ENCODE measurements around the gene INO80B.
"Not testable (repeated sequence)": the region's sequence is repeated elsewhere in the genome, so short reads cannot be mapped to it uniquely, and the experiment has no call there.

INO80B gene

DNA sequence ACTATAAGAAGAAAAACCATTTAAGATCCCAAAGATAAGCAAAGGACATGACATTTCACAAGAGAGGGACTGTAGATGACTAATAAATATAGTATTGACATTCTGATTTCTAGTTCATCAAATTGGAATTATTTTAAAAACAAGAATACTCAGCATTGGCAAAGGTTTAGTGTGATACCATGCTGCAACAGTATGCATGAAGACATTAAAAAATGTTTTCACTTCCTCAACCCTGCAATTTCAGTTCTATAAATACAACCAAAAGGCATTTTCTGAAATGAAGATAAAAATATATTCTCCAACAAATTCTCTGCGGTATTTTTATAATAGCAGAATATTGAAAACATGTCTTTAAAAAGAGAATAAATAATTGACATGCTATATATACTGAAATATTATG, 35.5 kb upstream of the INO80B start:
- Histone ChIP-seq H3K4me3 (replicated peaks; ENCODE audit: insufficient read depth, low read length) (no peak overlapping the region), H3K27ac (replicated peaks) (no peak overlapping the region), H3K27me3 (ENCODE audit: insufficient read depth, poor library complexity, severe bottlenecking) (peaks cover 24% of the 10 kb centered on the region)
- no peak for DNase-seq (ENCODE audit: low read depth in 1 of 2, low spot score in 1 of 2)
- no peak for TF ChIP-seq SPI1 (IDR thresholded peaks at IDR 0.05; ENCODE audit: borderline replicate concordance, low read depth)
- no peak for TF ChIP-seq GABPA (IDR thresholded peaks at IDR 0.05; ENCODE audit: low read depth)
- no peak for TF ChIP-seq REST (IDR thresholded peaks at IDR 0.05; ENCODE audit: insufficient replicate concordance, low read depth)
- TF ChIP-seq CTCF (IDR thresholded peaks at IDR 0.05; ENCODE audit: insufficient read depth, low read length) = no peak
- TF ChIP-seq POLR2AphosphoS5 (IDR thresholded peaks at IDR 0.05; ENCODE audit: low read depth) = no peak

DNA sequence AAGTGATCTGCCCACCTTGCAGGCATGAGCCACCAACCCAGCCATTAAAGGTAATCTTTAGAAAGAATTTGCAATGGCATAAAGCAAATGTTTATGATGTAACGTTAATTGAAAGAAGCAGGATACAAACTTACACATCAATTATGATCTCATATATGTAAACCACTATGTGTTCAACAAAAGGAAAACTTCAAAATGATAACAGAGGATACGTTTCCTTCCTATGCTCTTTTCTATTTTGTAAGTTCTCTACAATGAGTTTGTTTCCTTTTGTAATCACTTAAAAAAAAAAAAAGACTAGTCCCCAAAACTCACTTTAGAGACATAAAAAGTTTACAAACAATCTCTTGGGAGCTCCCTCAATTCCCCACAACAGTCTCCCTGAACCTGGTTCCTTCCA, 34.9 kb upstream of the INO80B start:
- Histone ChIP-seq H3K4me3 (replicated peaks; ENCODE audit: insufficient read depth, low read length) (no peak overlapping the region), H3K27me3 (ENCODE audit: insufficient read depth, poor library complexity, severe bottlenecking) (peaks cover 18% of the 10 kb centered on the region), H3K27ac (replicated peaks) (no peak overlapping the region)
- TF ChIP-seq REST (IDR thresholded peaks at IDR 0.05; ENCODE audit: insufficient replicate concordance, low read depth) (no peak), POLR2AphosphoS5 (IDR thresholded peaks at IDR 0.05; ENCODE audit: low read depth) (no peak), GABPA (IDR thresholded peaks at IDR 0.05; ENCODE audit: low read depth) (no peak), SPI1 (IDR thresholded peaks at IDR 0.05; ENCODE audit: borderline replicate concordance, low read depth) (no peak), CTCF (IDR thresholded peaks at IDR 0.05; ENCODE audit: insufficient read depth, low read length) (no peak)
- DNase-seq (ENCODE audit: low read depth in 1 of 2, low spot score in 1 of 2) = no peak

DNA sequence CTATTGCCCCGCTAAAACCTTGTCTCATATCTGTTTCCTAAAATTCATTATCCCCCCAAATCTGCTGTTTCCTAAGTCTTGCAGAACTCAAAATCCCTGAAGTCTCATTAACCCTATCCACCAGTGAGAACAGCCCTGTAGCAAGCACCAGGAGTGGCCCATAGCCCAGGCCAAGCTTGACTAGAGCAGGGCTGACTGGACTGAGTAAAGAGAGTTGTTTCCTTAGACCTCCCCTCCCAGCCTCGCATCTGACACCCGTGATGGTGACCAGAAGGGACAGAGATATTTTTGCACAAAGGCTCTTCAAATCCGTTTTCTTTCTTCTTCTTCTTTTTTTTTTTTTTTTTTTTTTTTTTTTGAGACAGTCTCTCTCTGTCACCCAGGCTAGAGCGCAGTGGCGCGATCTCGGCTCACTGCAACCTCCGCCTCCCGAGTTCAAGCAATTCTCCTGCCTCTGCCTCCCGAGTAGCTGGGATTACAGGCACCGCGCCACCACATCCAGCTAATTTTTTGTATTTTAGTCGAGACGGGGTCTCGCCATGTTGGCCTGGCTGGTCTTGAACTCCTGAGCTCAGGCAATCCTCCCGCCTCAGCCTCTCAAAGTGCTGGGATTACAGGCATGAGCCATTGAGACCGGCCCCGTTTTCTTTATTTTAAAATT, 34.3 kb upstream of the INO80B start:
- H3K27me3 ChIP-seq (ENCODE audit: insufficient read depth, poor library complexity, severe bottlenecking) = peaks cover 12% of the 10 kb centered on the region
- not testable (repeated sequence) for H3K27ac ChIP-seq (replicated peaks); DNase-seq (ENCODE audit: low read depth in 1 of 2, low spot score in 1 of 2)
- peak overlapping the region; percentile 92 for H3K4me3 ChIP-seq (replicated peaks; ENCODE audit: insufficient read depth, low read length)

DNA sequence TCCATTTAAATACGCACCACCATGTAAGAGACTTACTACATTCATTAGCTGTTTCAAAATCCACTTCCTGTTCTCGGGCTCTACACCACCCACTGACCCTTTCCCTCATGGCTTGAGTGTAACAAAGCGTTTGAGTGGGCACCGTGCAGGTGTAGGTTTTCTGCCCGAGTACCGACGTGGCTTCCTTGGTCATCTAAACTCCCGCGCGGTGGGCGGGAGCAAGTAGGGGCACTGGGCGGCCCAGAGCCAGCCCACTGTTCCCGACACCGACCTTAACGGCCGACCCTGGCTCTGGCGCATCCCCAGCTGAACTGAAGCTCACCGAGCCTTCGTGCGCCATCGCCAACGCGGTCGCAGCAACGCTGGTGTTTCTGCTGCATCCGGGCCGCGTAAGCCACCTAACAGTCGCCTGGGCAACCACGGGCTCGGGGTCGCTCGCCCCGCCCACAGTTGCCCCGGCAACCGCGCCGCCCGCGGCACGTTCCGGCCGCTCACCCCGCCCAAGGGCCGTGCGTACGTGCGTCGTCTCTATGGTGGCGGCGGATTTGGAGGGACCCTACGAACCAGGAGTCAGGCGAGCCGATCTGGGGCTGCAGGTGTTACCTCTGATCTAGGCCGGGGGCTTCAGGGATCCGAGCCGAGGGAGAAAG, 33.5 kb upstream of the INO80B start, which contains the start of the genes C2orf81 and WDR54:
C2orf81 (minus strand) TSS at position 399 of the 650 bp plus-strand sequence; CDS start at position 340, 59 bp downstream.
WDR54 (plus strand) TSS at position 510 of the 650 bp plus-strand sequence. CDS start 424 bp downstream, outside the sequence.
- Histone ChIP-seq H3K4me3 (replicated peaks; ENCODE audit: insufficient read depth, low read length) (peak within 1 kb of the TSS; percentile 92), H3K27me3 (ENCODE audit: insufficient read depth, poor library complexity, severe bottlenecking) (peaks cover 5% of the 10 kb centered on the region), H3K27ac (replicated peaks) (peak within 1 kb of the TSS; percentile 40)
- TF ChIP-seq GABPA (IDR thresholded peaks at IDR 0.05; ENCODE audit: low read depth) (no peak), SPI1 (IDR thresholded peaks at IDR 0.05; ENCODE audit: borderline replicate concordance, low read depth) (peak; percentile 64; the same call in 1 of the 2 replicates), REST (IDR thresholded peaks at IDR 0.05; ENCODE audit: insufficient replicate concordance, low read depth) (no peak), POLR2AphosphoS5 (IDR thresholded peaks at IDR 0.05; ENCODE audit: low read depth) (no peak), CTCF (IDR thresholded peaks at IDR 0.05; ENCODE audit: insufficient read depth, low read length) (no peak)
- DNase-seq (ENCODE audit: low read depth in 1 of 2, low spot score in 1 of 2) = peak; percentile 74 to 85

Measured in HL-60 (cell line).